Uterus (tissue), 4 donors: ENCODE measurements around the gene AAK1. TPM values are rescaled to one million over a fixed set of nuclear protein-coding genes. Genes with fewer than 3 reads are reported as not detected.

Experiments
- DNase-seq, 2 donors: peaks; one replicate each; pipeline ENCODE4 v3.0.0-alpha.2; 2019 to 2020
- H3K27ac ChIP-seq, 2 donors: fragments of 200-600 bp; sonication (generic); 1 replicate in 1 of 2; 2 replicates in 1 of 2; pipeline ENCODE4 v1.5.1; 2016 to 2018
- H3K27me3 ChIP-seq, 2 donors: fragments of 200-600 bp; sonication (generic); one replicate each; pipeline ENCODE4 v1.5.1; 2018 to 2019; ENCODE audit warnings: control low read depth in 1 of 2
- H3K36me3 ChIP-seq, 2 donors: fragments of 200-600 bp; sonication (generic); one replicate each; pipeline ENCODE4 v1.5.1; 2019; ENCODE audit warnings: control low read depth in 1 of 2
- H3K4me1 ChIP-seq, 2 donors: fragments of 200-600 bp; sonication (generic); one replicate each; pipeline ENCODE4 v1.5.1; 2018 to 2019; ENCODE audit warnings: control low read depth in 1 of 2
- H3K4me3 ChIP-seq, 2 donors: fragments of 200-600 bp; sonication (generic); 1 replicate in 1 of 2; 2 replicates in 1 of 2; pipeline ENCODE4 v1.5.1; 2018 to 2019; ENCODE audit warnings: mild to moderate bottlenecking in 1 of 2
- H3K9me3 ChIP-seq, 2 donors: fragments of 200-600 bp; sonication (generic); one replicate each; pipeline ENCODE4 v1.5.1; 2019; ENCODE audit warnings: control low read depth in 1 of 2
- CTCF ChIP-seq, 4 experiments: fragments of 200-600 bp in 2 of 4; fragments of 450-650 bp in 2 of 4; sonication (generic) in 2 of 4; IDR thresholded peaks; one replicate each; pipeline ENCODE4 v1.5.1; 2016 to 2019; ENCODE audit warnings: antibody characterized with exemption in 4 of 4, mild to moderate bottlenecking in 2 of 4, moderate library complexity in 1 of 4
- POLR2A ChIP-seq, 2 donors: fragments of 450-650 bp; IDR thresholded peaks; one replicate each; pipeline ENCODE4 v1.6.1; 2016; ENCODE audit warnings: antibody characterized with exemption in 2 of 2, mild to moderate bottlenecking in 1 of 2, moderate library complexity in 1 of 2
- intact Hi-C: fragments of 100-400 bp; cut with DNase I; formaldehyde crosslinking; loops from one replicate; pipeline ENCODE4 v1.15.1; 2023; ENCODE audit warnings: low total_unique reads
- total RNA-seq, 4 donors: library from RNA; depleted of rRNA in 3 of 4; stranded (reverse); fragments of >200 nt in 3 of 4; gene quantifications; one replicate each; pipeline versions ENCODE4 v1.1.0 to v1.2.4, GENCODE V29; 2014 to 2023
- donor health status: DM: yes; HTN: yes; CAD: no.

Gene AAK1
- total RNA-seq, 4 donors from 2014 or later, result 13.1 to 66.3 (median 32.5) TPM

- DNase-seq, result no peak
- Histone ChIP-seq H3K9me3 (no peaks in the 10 kb centered on the region), H3K36me3 (no peaks in the 10 kb centered on the region), H3K4me1 (no peaks in the 10 kb centered on the region), H3K27ac (no peak overlapping the region), H3K4me3 (no peak overlapping the region), H3K27me3 (no peaks in the 10 kb centered on the region)
- intact Hi-C loops, result no loop called here
- TF ChIP-seq CTCF (IDR thresholded peaks at IDR 0.05) (no peak), POLR2A (IDR thresholded peaks at IDR 0.05) (no peak)
Observed at GRCh38 chr2:69474688-69475087, 168.9 kb downstream of the AAK1 start.

- DNase-seq, result no peak
- H3K36me3 ChIP-seq, result no peaks in the 10 kb centered on the region
- H3K4me3 ChIP-seq, result no peak overlapping the region
- H3K9me3 ChIP-seq, result no peaks in the 10 kb centered on the region
- TF ChIP-seq CTCF (IDR thresholded peaks at IDR 0.05) (no peak), POLR2A (IDR thresholded peaks at IDR 0.05) (no peak)
- no peaks in the 10 kb centered on the region for H3K27me3 ChIP-seq
- H3K4me1 ChIP-seq, result no peaks in the 10 kb centered on the region
- no peak overlapping the region for H3K27ac ChIP-seq
- intact Hi-C loops, result no loop called here
Observed at GRCh38 chr2:69471793-69472192, 171.7 kb downstream of the AAK1 start.

DNA sequence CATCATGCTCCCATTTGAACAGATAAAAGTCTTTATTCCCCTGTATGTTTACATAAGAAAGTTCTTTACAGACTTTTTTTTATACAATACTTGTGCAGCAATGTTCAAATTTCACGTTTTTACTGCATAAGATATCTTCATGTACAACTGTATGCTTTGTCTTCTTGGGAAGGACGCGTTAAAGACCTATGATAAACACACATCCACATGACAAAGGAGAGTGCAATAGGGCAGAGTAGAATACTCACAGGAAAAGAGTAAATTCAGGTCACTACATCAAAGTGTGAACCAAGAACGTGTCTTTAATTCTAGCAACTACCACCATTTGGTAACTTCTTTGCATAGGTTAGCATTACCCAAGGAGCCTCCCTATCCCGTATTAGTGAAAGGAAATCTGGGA is 172.6 kb downstream of the AAK1 start:
- H3K27me3 ChIP-seq, result no peaks in the 10 kb centered on the region
- intact Hi-C loops, result no loop called here
- H3K36me3 ChIP-seq, result no peaks in the 10 kb centered on the region
- TF ChIP-seq CTCF (IDR thresholded peaks at IDR 0.05), result no peak
- no peak for TF ChIP-seq POLR2A (IDR thresholded peaks at IDR 0.05)
- no peaks in the 10 kb centered on the region for H3K9me3 ChIP-seq
- H3K4me3 ChIP-seq, result no peak overlapping the region
- H3K4me1 ChIP-seq, result no peaks in the 10 kb centered on the region
- DNase-seq, result no peak
- H3K27ac ChIP-seq, result no peak overlapping the region

- Histone ChIP-seq H3K4me1 (no peaks in the 10 kb centered on the region), H3K36me3 (no peaks in the 10 kb centered on the region), H3K4me3 (no peak overlapping the region), H3K9me3 (no peaks in the 10 kb centered on the region), H3K27ac (peak overlapping the region in 1 of 2 donors; percentile 11), H3K27me3 (no peaks in the 10 kb centered on the region)
- no peak for DNase-seq
- TF ChIP-seq CTCF (IDR thresholded peaks at IDR 0.05) (no peak), POLR2A (IDR thresholded peaks at IDR 0.05) (no peak)
- intact Hi-C loops, result no loop called here
Observed at GRCh38 chr2:69469784-69470183, 173.8 kb downstream of the AAK1 start.

DNA sequence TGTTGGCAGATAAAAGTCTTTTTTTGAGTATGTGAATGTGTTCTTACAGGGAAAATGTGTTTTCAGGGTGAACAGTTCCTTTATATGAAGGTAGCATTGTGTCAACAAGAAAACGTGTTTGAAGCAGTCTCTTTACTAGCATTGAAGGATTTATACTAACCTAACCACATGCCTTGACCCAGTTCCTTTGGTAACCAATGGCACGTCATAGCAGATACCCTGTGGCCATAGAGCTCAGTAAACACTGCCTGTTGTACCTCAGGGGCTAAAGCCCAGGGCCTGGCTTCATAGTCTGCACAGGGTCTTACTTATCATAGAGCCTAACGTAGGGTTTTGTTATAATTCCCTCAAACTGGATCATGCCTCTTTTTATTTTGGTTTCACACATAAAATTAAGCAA is 174.2 kb downstream of the AAK1 start:
- no peaks in the 10 kb centered on the region for H3K36me3 ChIP-seq
- intact Hi-C loops, result no loop called here
- no peak for DNase-seq
- H3K27me3 ChIP-seq, result no peaks in the 10 kb centered on the region
- no peak overlapping the region for H3K4me3 ChIP-seq
- no peaks in the 10 kb centered on the region for H3K4me1 ChIP-seq
- no peaks in the 10 kb centered on the region for H3K9me3 ChIP-seq
- no peak for TF ChIP-seq POLR2A (IDR thresholded peaks at IDR 0.05)
- TF ChIP-seq CTCF (IDR thresholded peaks at IDR 0.05), result no peak
- peak overlapping the region in 1 of 2 donors; percentile 11 for H3K27ac ChIP-seq
